NOMO-1 (cell line): Measurements from ENCODE around the gene SEC62.

Experiments
- DNase-seq, 2 experiments: peaks; one replicate each; lab custom pipeline; 2025; ENCODE audit not compliant: unreplicated experiment in 2 of 2; lab: John Stamatoyannopoulos, UW

SEC62 gene

GRCh38 chr3:169966428-169966950 lies at the start of gene SEC62:
SEC62 (plus strand) TSS chr3:169966807; CDS start chr3:169966823, 16 bp downstream.
- peak; percentile 89 to 95 for DNase-seq

- no peak for DNase-seq
Observed at GRCh38 chr3:169923189-169923588, 43.4 kb upstream of the SEC62 start.

- no peak for DNase-seq
Observed at GRCh38 chr3:169923831-169924230, 42.8 kb upstream of the SEC62 start.

- DNase-seq: peak; percentile 16 to 51
Observed at GRCh38 chr3:169929830-169930519, 36.6 kb upstream of the SEC62 start.

GRCh38 chr3:169930843-169931242 lies 35.8 kb upstream of the SEC62 start:
- DNase-seq: no peak

GRCh38 chr3:169931747-169932520 lies 34.7 kb upstream of the SEC62 start:
- DNase-seq: no peak

GRCh38 chr3:169939320-169939719 lies 27.3 kb upstream of the SEC62 start:
- DNase-seq: no peak

GRCh38 chr3:169939751-169940150 lies 26.9 kb upstream of the SEC62 start:
- no peak for DNase-seq

- DNase-seq: peak in 1 of 2 experiments; percentile 67
Observed at GRCh38 chr3:169940470-169941181, 26.0 kb upstream of the SEC62 start.

- peak; percentile 76 to 98 for DNase-seq
Observed at GRCh38 chr3:169945313-169945712, 21.3 kb upstream of the SEC62 start.

- no peak for DNase-seq
Observed at GRCh38 chr3:169946336-169946735, 20.3 kb upstream of the SEC62 start.

- DNase-seq: no peak
Observed at GRCh38 chr3:169948559-169949448, 17.8 kb upstream of the SEC62 start.

- DNase-seq: peak; percentile 32 to 82
Observed at GRCh38 chr3:169952045-169952444, 14.6 kb upstream of the SEC62 start.

- DNase-seq: peak in 1 of 2 experiments; percentile 58
Observed at GRCh38 chr3:169953462-169954141, 13.0 kb upstream of the SEC62 start.

GRCh38 chr3:169954142-169954756 lies 12.4 kb upstream of the SEC62 start:
- DNase-seq: peak; percentile 83 to 98

- no peak for DNase-seq
Observed at GRCh38 chr3:169955406-169955805, 11.2 kb upstream of the SEC62 start.

- DNase-seq: no peak
Observed at GRCh38 chr3:169964176-169964575, 2.4 kb upstream of the SEC62 start.

- no peak for DNase-seq
Observed at GRCh38 chr3:169965562-169966427, 812 bp upstream of the SEC62 start.
